Measurements from ENCODE around the gene WDR47.

WDR47 gene

GRCh38 chr1:109069294-109069693 is 27.4 kb upstream of the WDR47 start:
- no peak overlapping the region for H3K27ac ChIP-seq (ENCODE audit: low read length)
- no peaks in the 10 kb centered on the region for H3K4me1 ChIP-seq (ENCODE audit: low read length)
- no peaks in the 10 kb centered on the region for H4K20me1 ChIP-seq (ENCODE audit: insufficient read depth, low read length)
- no peaks in the 10 kb centered on the region for H3K36me3 ChIP-seq (replicated peaks; ENCODE audit: low read depth, low read length)
- H3K9me3 ChIP-seq (ENCODE audit: insufficient read depth, low read length), result no peaks in the 10 kb centered on the region
- no peak overlapping the region for H3K4me3 ChIP-seq (ENCODE audit: low read length)
- H3K4me2 ChIP-seq (ENCODE audit: low read length), result no peak overlapping the region
- H3K27me3 ChIP-seq (ENCODE audit: low read depth, low read length), result no peaks in the 10 kb centered on the region
- H3K9ac ChIP-seq (ENCODE audit: low read length), result no peak overlapping the region
- H3K79me2 ChIP-seq (ENCODE audit: low read length), result no peaks in the 10 kb centered on the region
- H2AFZ ChIP-seq (ENCODE audit: low read depth, low read length), result no peak overlapping the region
- TF ChIP-seq CTCF (IDR thresholded peaks at IDR 0.05; ENCODE audit: low read depth, low read length), result no peak
- TF ChIP-seq EZH2phosphoT487 (IDR thresholded peaks at IDR 0.05; ENCODE audit: low read depth), result no peak

- no peaks in the 10 kb centered on the region for H4K20me1 ChIP-seq (ENCODE audit: insufficient read depth, low read length)
- H2AFZ ChIP-seq (ENCODE audit: low read depth, low read length), result no peak overlapping the region
- no peak for TF ChIP-seq CTCF (IDR thresholded peaks at IDR 0.05; ENCODE audit: low read depth, low read length)
- TF ChIP-seq EZH2phosphoT487 (IDR thresholded peaks at IDR 0.05; ENCODE audit: low read depth), result no peak
- H3K4me3 ChIP-seq (ENCODE audit: low read length), result no peak overlapping the region
- H3K27ac ChIP-seq (ENCODE audit: low read length), result no peak overlapping the region
- no peaks in the 10 kb centered on the region for H3K27me3 ChIP-seq (ENCODE audit: low read depth, low read length)
- no peak overlapping the region for H3K9ac ChIP-seq (ENCODE audit: low read length)
- H3K36me3 ChIP-seq (replicated peaks; ENCODE audit: low read depth, low read length), result no peaks in the 10 kb centered on the region
- no peaks in the 10 kb centered on the region for H3K79me2 ChIP-seq (ENCODE audit: low read length)
- no peak overlapping the region for H3K4me2 ChIP-seq (ENCODE audit: low read length)
- H3K9me3 ChIP-seq (ENCODE audit: insufficient read depth, low read length), result no peaks in the 10 kb centered on the region
- no peaks in the 10 kb centered on the region for H3K4me1 ChIP-seq (ENCODE audit: low read length)
Observed at GRCh38 chr1:109067883-109068282, 26.0 kb upstream of the WDR47 start.

- Histone ChIP-seq H3K4me3 (ENCODE audit: low read length) (no peak overlapping the region), H3K4me2 (ENCODE audit: low read length) (no peak overlapping the region), H3K4me1 (ENCODE audit: low read length) (no peaks in the 10 kb centered on the region), H3K9me3 (ENCODE audit: insufficient read depth, low read length) (no peaks in the 10 kb centered on the region), H3K27me3 (ENCODE audit: low read depth, low read length) (no peaks in the 10 kb centered on the region), H2AFZ (ENCODE audit: low read depth, low read length) (no peak overlapping the region), H4K20me1 (ENCODE audit: insufficient read depth, low read length) (no peaks in the 10 kb centered on the region), H3K36me3 (replicated peaks; ENCODE audit: low read depth, low read length) (no peaks in the 10 kb centered on the region), H3K79me2 (ENCODE audit: low read length) (no peaks in the 10 kb centered on the region), H3K27ac (ENCODE audit: low read length) (no peak overlapping the region), H3K9ac (ENCODE audit: low read length) (no peak overlapping the region)
- no peak for TF ChIP-seq EZH2phosphoT487 (IDR thresholded peaks at IDR 0.05; ENCODE audit: low read depth)
Observed at GRCh38 chr1:109065137-109065536, 23.2 kb upstream of the WDR47 start.

GRCh38 chr1:109061183-109061582 is 19.3 kb upstream of the WDR47 start:
- H3K9ac ChIP-seq (ENCODE audit: low read length), result no peak overlapping the region
- TF ChIP-seq EZH2phosphoT487 (IDR thresholded peaks at IDR 0.05; ENCODE audit: low read depth), result no peak
- TF ChIP-seq CTCF (IDR thresholded peaks at IDR 0.05; ENCODE audit: low read depth, low read length), result no peak
- no peak overlapping the region for H2AFZ ChIP-seq (ENCODE audit: low read depth, low read length)
- no peak overlapping the region for H3K27ac ChIP-seq (ENCODE audit: low read length)
- H3K4me1 ChIP-seq (ENCODE audit: low read length), result no peaks in the 10 kb centered on the region
- H3K79me2 ChIP-seq (ENCODE audit: low read length), result no peaks in the 10 kb centered on the region
- no peaks in the 10 kb centered on the region for H3K36me3 ChIP-seq (replicated peaks; ENCODE audit: low read depth, low read length)
- no peak overlapping the region for H3K4me2 ChIP-seq (ENCODE audit: low read length)
- no peaks in the 10 kb centered on the region for H3K9me3 ChIP-seq (ENCODE audit: insufficient read depth, low read length)
- no peak overlapping the region for H3K4me3 ChIP-seq (ENCODE audit: low read length)
- H4K20me1 ChIP-seq (ENCODE audit: insufficient read depth, low read length), result no peaks in the 10 kb centered on the region
- H3K27me3 ChIP-seq (ENCODE audit: low read depth, low read length), result no peaks in the 10 kb centered on the region

- H3K79me2 ChIP-seq (ENCODE audit: low read length), result no peaks in the 10 kb centered on the region
- no peak overlapping the region for H3K4me2 ChIP-seq (ENCODE audit: low read length)
- TF ChIP-seq CTCF (IDR thresholded peaks at IDR 0.05; ENCODE audit: low read depth, low read length) (no peak), EZH2phosphoT487 (IDR thresholded peaks at IDR 0.05; ENCODE audit: low read depth) (no peak)
- H3K27ac ChIP-seq (ENCODE audit: low read length), result no peak overlapping the region
- H3K4me3 ChIP-seq (ENCODE audit: low read length), result no peak overlapping the region
- H3K9ac ChIP-seq (ENCODE audit: low read length), result no peak overlapping the region
- no peaks in the 10 kb centered on the region for H3K27me3 ChIP-seq (ENCODE audit: low read depth, low read length)
- H3K4me1 ChIP-seq (ENCODE audit: low read length), result no peaks in the 10 kb centered on the region
- no peaks in the 10 kb centered on the region for H4K20me1 ChIP-seq (ENCODE audit: insufficient read depth, low read length)
- H3K36me3 ChIP-seq (replicated peaks; ENCODE audit: low read depth, low read length), result no peaks in the 10 kb centered on the region
- H2AFZ ChIP-seq (ENCODE audit: low read depth, low read length), result no peak overlapping the region
- no peaks in the 10 kb centered on the region for H3K9me3 ChIP-seq (ENCODE audit: insufficient read depth, low read length)
Observed at GRCh38 chr1:109060707-109061106, 18.8 kb upstream of the WDR47 start.
